Heart left ventricle (tissue), 16 donors: ENCODE data around the gene RNF14. TPM values are rescaled to one million over a fixed set of nuclear protein-coding genes. Genes with fewer than 3 reads are reported as not detected.

Experiments
- ATAC-seq, 4 donors: fragments of 200-7000 bp; cut with Tn5 transposase; one replicate each; pipeline ENCODE4 v1.9.1; 2020 to 2022; ENCODE audit warnings: moderate library complexity in 4 of 4, mild to moderate bottlenecking in 3 of 4, moderate number of reproducible peaks in 1 of 4
- DNase-seq, 5 donors: peaks; one replicate each; pipeline ENCODE4 v3.0.0-alpha.2; 2020
- H3K27ac ChIP-seq, 12 donors: fragments of 200-600 bp; sonication (generic) in 4 of 12; one replicate each; pipeline versions ENCODE4 v1.5.0 to v1.8.0; 2016 to 2022; ENCODE audit warnings: mild to moderate bottlenecking in 2 of 12
- H3K27me3 ChIP-seq, 9 donors: fragments of 200-600 bp; sonication (generic) in 2 of 9; one replicate each; pipeline versions ENCODE4 v1.5.1 to v1.8.0; 2016 to 2022; ENCODE audit warnings: mild to moderate bottlenecking in 3 of 9
- H3K36me3 ChIP-seq, 9 donors: fragments of 200-600 bp; sonication (generic) in 2 of 9; one replicate each; pipeline versions ENCODE4 v1.5.0 to v1.8.0; 2018 to 2022; ENCODE audit warnings: mild to moderate bottlenecking in 2 of 9
- H3K4me1 ChIP-seq, 12 donors: fragments of 200-600 bp; sonication (generic) in 4 of 12; one replicate each; pipeline versions ENCODE4 v1.5.0 to v1.8.0; 2016 to 2022; ENCODE audit warnings: mild to moderate bottlenecking in 3 of 12
- H3K4me3 ChIP-seq, 12 donors: fragments of 200-600 bp; sonication (generic) in 4 of 12; one replicate each; pipeline versions ENCODE4 v1.5.0 to v1.8.0; 2017 to 2022; ENCODE audit warnings: mild to moderate bottlenecking in 9 of 12, moderate library complexity in 4 of 12
- H3K9me3 ChIP-seq, 12 donors: fragments of 200-600 bp; sonication (generic) in 4 of 12; one replicate each; pipeline versions ENCODE4 v1.5.0 to v1.8.0; 2016 to 2022; ENCODE audit warnings: mild to moderate bottlenecking in 1 of 12
- POLR2A ChIP-seq, 2 donors: fragments of 450-650 bp; IDR thresholded peaks; one replicate each; pipeline ENCODE4 v1.6.1; 2017; ENCODE audit warnings: antibody characterized with exemption in 2 of 2, mild to moderate bottlenecking in 2 of 2, moderate library complexity in 2 of 2
- WGBS, 4 donors: extraction: QIAGEN DNeasy Blood & Tissue Kit in 2 of 4; methylation state at CpG; one replicate each; pipeline versions ENCODE4 v1.1.5 to v1.1.7; 2013 to 2018; 5-methylcytosine and 5-hydroxymethylcytosine counted together
- intact Hi-C, 10 donors: fragments of 100-400 bp; cut with DNase I; formaldehyde crosslinking; loops; one replicate each; pipeline versions ENCODE4 v1.11.1 to v1.14.2; 2022
- polyA plus RNA-seq, 2 donors: library from polyadenylated mRNA; stranded (reverse); fragments of 200-250 nt; gene quantifications; one replicate each; pipeline ENCODE4 v1.2.3, GENCODE V29; 2013
- total RNA-seq, 9 donors: library from RNA; depleted of rRNA in 2 of 9; stranded (reverse); fragments of >200 nt in 2 of 9; fragmentation: NEBNext Ultra II Directional in 3 of 9; extraction: Animal tissue kit (Norgen Biotek cat#: 25700) in 3 of 9; gene quantifications; one replicate each; pipeline versions ENCODE4 v1.1.0 to v1.2.4, GENCODE V29; 2016 to 2023
- TF ChIP-seq, protein P1 (sequence below), 12 donors: fragments of 200-600 bp; sonication (generic) in 4 of 12; IDR thresholded peaks; one replicate each; pipeline versions ENCODE4 v1.5.0 to v1.8.0; 2018 to 2022; ENCODE audit warnings: antibody characterized with exemption in 12 of 12, mild to moderate bottlenecking in 5 of 12
- donor health status: ischemic (EF 13 %, LVEDD 7.1; RV severe dilation, severe dysfunction).
- donor health status: healthy with polysubstance abuse.
- donor health status: DM: no; HTN: yes; CAD: no.
- donor health status: DM: no; HTN: no; CAD: no.
- donor health status: ischemic (EF 25% LVEDD 6.9; RV normal size, moderate dysfunction).
- donor health status: ischemic (EF 25% LVEDD 5.7; RV mildly dilated, moderate dysfunction).
- donor health status: healthy.
- donor health status: DM: yes; HTN: yes; CAD: no.
- donor health status: ischemic (EF 35%, LVEDD 5.7; RV mildly dilated, moderate dysfunction).
- donor health status: nonischemic (EF 11% LVEDD 7.7; RV severe dilation, severe dysfunction).
- donor health status: DM: yes; HTN: yes; CAD: no.
- donor health status: PGD.
- donor health status: ischemic (EF 29% LVEDD 5.4; RV normal size, mild dysfunction).
- donor health status: nonischemic (EF 23%, LVEDD 6.1; RV moderate dilation, normal function).

RNF14 gene
- total and polyA plus RNA-seq, 11 donors = 21.3 to 131 (median 103) TPM

DNA sequence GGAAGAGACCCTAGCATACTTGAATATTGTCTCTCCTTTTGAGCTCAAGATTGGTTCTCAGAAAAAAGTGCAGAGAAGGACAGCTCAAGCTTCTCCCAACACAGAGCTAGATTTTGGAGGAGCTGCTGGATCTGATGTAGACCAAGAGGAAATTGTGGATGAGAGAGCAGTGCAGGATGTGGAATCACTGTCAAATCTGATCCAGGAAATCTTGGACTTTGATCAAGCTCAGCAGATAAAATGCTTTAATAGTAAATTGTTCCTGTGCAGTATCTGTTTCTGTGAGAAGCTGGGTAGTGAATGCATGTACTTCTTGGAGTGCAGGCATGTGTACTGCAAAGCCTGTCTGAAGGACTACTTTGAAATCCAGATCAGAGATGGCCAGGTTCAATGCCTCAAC lies 9.5 kb downstream of the RNF14 start:
- H3K9me3 ChIP-seq = no peaks in the 10 kb centered on the region
- ATAC-seq = peak in 1 of 4 donors; percentile 8
- peaks cover 0 to 100% (median 95%) of the 10 kb centered on the region in 9 donors for H3K36me3 ChIP-seq
- intact Hi-C loops = no loop called here
- no peaks in the 10 kb centered on the region for H3K27me3 ChIP-seq
- no peak overlapping the region for H3K27ac ChIP-seq
- DNase-seq = no peak
- H3K4me1 ChIP-seq = peaks cover 0 to 46% (median 13%) of the 10 kb centered on the region in 12 donors
- no peak overlapping the region for H3K4me3 ChIP-seq
- TF ChIP-seq, protein P1, sequence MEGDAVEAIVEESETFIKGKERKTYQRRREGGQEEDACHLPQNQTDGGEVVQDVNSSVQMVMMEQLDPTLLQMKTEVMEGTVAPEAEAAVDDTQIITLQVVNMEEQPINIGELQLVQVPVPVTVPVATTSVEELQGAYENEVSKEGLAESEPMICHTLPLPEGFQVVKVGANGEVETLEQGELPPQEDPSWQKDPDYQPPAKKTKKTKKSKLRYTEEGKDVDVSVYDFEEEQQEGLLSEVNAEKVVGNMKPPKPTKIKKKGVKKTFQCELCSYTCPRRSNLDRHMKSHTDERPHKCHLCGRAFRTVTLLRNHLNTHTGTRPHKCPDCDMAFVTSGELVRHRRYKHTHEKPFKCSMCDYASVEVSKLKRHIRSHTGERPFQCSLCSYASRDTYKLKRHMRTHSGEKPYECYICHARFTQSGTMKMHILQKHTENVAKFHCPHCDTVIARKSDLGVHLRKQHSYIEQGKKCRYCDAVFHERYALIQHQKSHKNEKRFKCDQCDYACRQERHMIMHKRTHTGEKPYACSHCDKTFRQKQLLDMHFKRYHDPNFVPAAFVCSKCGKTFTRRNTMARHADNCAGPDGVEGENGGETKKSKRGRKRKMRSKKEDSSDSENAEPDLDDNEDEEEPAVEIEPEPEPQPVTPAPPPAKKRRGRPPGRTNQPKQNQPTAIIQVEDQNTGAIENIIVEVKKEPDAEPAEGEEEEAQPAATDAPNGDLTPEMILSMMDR (IDR thresholded peaks at IDR 0.05) = no peak
- no peak for TF ChIP-seq POLR2A (IDR thresholded peaks at IDR 0.05)

DNA sequence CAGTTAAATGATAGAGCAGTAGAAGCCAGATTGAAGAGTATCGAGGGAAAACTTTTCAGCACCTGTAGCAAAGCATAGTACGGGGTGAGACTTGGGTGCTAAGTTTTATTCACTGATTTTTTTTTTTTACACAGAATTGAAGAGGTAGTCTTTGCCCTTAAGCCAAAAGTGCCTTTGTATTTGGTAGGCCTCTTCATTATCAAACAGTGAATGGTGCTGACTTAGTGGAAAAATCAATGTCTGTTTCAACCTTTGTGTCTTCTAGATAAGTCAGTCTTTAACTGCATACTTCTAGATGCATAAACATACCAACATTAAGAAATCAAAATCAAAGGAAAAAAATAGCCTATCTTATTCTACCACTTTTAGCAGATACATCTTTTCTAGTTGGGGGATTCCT lies 13.7 kb downstream of the RNF14 start:
- no peak for ATAC-seq
- no peak for TF ChIP-seq POLR2A (IDR thresholded peaks at IDR 0.05)
- TF ChIP-seq, protein P1 (IDR thresholded peaks at IDR 0.05) = no peak
- H3K36me3 ChIP-seq = peaks cover 0 to 100% (median 98%) of the 10 kb centered on the region in 9 donors
- no peak overlapping the region for H3K4me3 ChIP-seq
- no peaks in the 10 kb centered on the region for H3K27me3 ChIP-seq
- no peak for DNase-seq
- no peaks in the 10 kb centered on the region for H3K9me3 ChIP-seq
- WGBS, 4 donors = 43 to 71% (median 47%) methylated on average over 2 of the region's 2 CpGs
- peaks cover 0 to 13% (median 4%) of the 10 kb centered on the region in 12 donors for H3K4me1 ChIP-seq
- intact Hi-C loops = loop anchor here in 1 of 10 donors (10.0 kb wide), 1 partner anchor 562 kb away; no protein-coding TSS in a partner anchor
- no peak overlapping the region for H3K27ac ChIP-seq

DNA sequence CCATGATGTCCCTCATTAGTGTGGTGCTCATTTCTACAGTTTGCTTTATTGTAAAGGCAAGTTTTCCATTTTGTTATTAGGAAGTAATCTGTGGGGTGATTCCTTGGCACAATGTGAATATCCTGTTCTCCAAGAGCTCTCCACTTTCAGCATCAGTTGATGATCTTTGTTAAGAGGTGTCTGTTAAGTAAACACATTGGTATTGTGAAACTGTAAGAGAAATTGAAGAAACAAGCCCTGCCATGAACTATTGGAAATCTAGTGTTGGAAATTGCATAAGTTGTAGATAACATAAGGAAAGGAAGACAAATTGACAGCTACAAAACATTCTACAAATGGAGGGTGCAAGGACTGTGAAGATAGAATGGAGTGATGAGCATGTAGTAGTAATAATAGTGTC lies 17.2 kb downstream of the RNF14 start:
- Histone ChIP-seq H3K36me3 (peaks cover 0 to 100% (median 97%) of the 10 kb centered on the region in 9 donors), H3K4me3 (no peak overlapping the region), H3K27ac (no peak overlapping the region), H3K27me3 (no peaks in the 10 kb centered on the region), H3K4me1 (no peaks in the 10 kb centered on the region), H3K9me3 (no peaks in the 10 kb centered on the region)
- intact Hi-C loops = loop anchor here in 1 of 10 donors (10.0 kb wide), 1 partner anchor 559 kb away; no protein-coding TSS in a partner anchor
- TF ChIP-seq POLR2A (IDR thresholded peaks at IDR 0.05) = no peak
- TF ChIP-seq, protein P1 (IDR thresholded peaks at IDR 0.05) = no peak
- DNase-seq (no peak), ATAC-seq (no peak)

DNA sequence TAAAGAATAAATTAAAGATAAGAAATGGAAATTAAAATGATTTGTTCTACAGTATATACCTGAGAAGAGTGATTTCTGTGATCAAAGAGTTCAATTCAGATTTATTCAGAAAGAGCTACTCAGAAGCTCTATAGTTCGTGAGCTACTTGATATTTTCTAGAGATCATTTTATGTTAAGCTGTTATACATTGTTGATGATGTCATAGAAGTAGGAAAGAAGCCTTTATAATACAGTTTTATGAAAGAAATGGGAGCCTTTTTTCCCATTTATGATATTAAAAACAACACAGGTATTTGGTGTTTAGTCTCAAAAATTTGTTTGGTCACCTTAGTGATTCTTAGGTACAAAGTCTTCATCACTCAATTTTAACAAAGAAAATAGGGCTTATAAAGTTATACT lies 20.8 kb downstream of the RNF14 start:
- no peak overlapping the region for H3K4me3 ChIP-seq
- no peak overlapping the region for H3K27ac ChIP-seq
- DNase-seq = no peak
- intact Hi-C loops = loop anchor here (2.0 to 10.0 kb wide), 7 partner anchors 153 to 715 kb away; no protein-coding TSS in a partner anchor
- WGBS, 4 donors = 0 to 51% (median 0%) methylated on average over 1 of the region's 1 CpG
- H3K36me3 ChIP-seq = peaks cover 0 to 96% (median 92%) of the 10 kb centered on the region in 9 donors
- H3K4me1 ChIP-seq = peaks cover 0 to 13% (median 6%) of the 10 kb centered on the region in 12 donors
- H3K27me3 ChIP-seq = no peaks in the 10 kb centered on the region
- no peaks in the 10 kb centered on the region for H3K9me3 ChIP-seq
- no peak for ATAC-seq
- no peak for TF ChIP-seq POLR2A (IDR thresholded peaks at IDR 0.05)
- TF ChIP-seq, protein P1 (IDR thresholded peaks at IDR 0.05) = no peak
